Nucleus accumbens (tissue), 56 donors: ENCODE measurements around the gene NDUFAF8.

Experiments used
- DNase-seq, 56 donors: peaks; one replicate each; lab custom pipeline; 2025; lab: John Stamatoyannopoulos, UW

The NDUFAF8 gene

GRCh38 chr17:81267390-81268067 lies 28.4 kb downstream of the NDUFAF8 start:
- DNase-seq: no peak

GRCh38 chr17:81270279-81270678 lies 31.2 kb downstream of the NDUFAF8 start:
- DNase-seq: peak in 2 of 56 donors; percentile 23 to 30

GRCh38 chr17:81271226-81271625 lies 32.1 kb downstream of the NDUFAF8 start:
- no peak for DNase-seq

GRCh38 chr17:81272616-81273015 lies 33.5 kb downstream of the NDUFAF8 start:
- no peak for DNase-seq

- no peak for DNase-seq
Observed at GRCh38 chr17:81273698-81274470, 34.8 kb downstream of the NDUFAF8 start.

- no peak for DNase-seq
Observed at GRCh38 chr17:81274471-81274855, 35.3 kb downstream of the NDUFAF8 start.

- DNase-seq: no peak
Observed at GRCh38 chr17:81276781-81277180, 37.7 kb downstream of the NDUFAF8 start.

- DNase-seq: peak in 17 of 56 donors; percentile 4 to 57 (median 19)
Observed at GRCh38 chr17:81277421-81277820, 38.3 kb downstream of the NDUFAF8 start.

- no peak for DNase-seq
Observed at GRCh38 chr17:81277946-81278693, 39.0 kb downstream of the NDUFAF8 start.

- no peak for DNase-seq
Observed at GRCh38 chr17:81278831-81279230, 39.7 kb downstream of the NDUFAF8 start.

GRCh38 chr17:81279278-81280275 lies 40.5 kb downstream of the NDUFAF8 start:
- no peak for DNase-seq

GRCh38 chr17:81280571-81280970 lies 41.5 kb downstream of the NDUFAF8 start:
- DNase-seq: no peak

GRCh38 chr17:81282141-81282540 lies 43.0 kb downstream of the NDUFAF8 start:
- no peak for DNase-seq

- no peak for DNase-seq
Observed at GRCh38 chr17:81282876-81283275, 43.8 kb downstream of the NDUFAF8 start.

- peak in 33 of 56 donors; percentile 14 to 58 (median 30) for DNase-seq
Observed at GRCh38 chr17:81285179-81285878, 46.2 kb downstream of the NDUFAF8 start.

- DNase-seq: no peak
Observed at GRCh38 chr17:81285894-81286293, 46.8 kb downstream of the NDUFAF8 start.

GRCh38 chr17:81286491-81287145 lies 47.5 kb downstream of the NDUFAF8 start:
- no peak for DNase-seq

- DNase-seq: no peak
Observed at GRCh38 chr17:81287152-81287551, 48.0 kb downstream of the NDUFAF8 start.
